ENCODE measurements around the gene PELI2.

GRCh38 chr14:56159066-56159465 is 40.9 kb downstream of the PELI2 start:
- TF ChIP-seq CTCF (IDR thresholded peaks at IDR 0.05) (no peak), POLR2A (IDR thresholded peaks at IDR 0.05) (no peak)
